Medulla oblongata (tissue), 1 donor: ENCODE data around the gene MAP1B.

ENCODE experiments used
- DNase-seq: peaks from one replicate; pipeline ENCODE4 v3.0.0-alpha.2; 2015; ENCODE audit errors: extremely low spot score

MAP1B gene

DNA sequence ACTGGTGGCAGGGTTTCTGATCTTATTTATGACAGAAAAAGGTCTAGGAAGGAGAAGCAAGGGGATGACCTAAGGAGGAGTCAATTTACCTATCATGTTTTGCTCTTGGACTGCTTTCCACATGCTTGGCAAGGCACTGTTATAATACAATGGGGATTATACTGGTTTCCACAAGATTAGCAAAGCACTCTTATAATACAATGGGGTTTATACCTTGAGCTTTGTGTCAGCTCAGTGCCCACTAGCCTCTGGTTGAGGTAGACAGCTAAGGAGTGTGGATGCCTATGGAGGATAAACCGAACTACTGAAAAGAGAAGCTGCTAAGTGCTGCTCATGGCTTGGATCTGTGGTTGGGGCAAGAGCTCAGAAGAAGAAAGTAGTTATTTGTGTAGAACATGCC is 144.1 kb downstream of the MAP1B start:
- DNase-seq: no peak

DNA sequence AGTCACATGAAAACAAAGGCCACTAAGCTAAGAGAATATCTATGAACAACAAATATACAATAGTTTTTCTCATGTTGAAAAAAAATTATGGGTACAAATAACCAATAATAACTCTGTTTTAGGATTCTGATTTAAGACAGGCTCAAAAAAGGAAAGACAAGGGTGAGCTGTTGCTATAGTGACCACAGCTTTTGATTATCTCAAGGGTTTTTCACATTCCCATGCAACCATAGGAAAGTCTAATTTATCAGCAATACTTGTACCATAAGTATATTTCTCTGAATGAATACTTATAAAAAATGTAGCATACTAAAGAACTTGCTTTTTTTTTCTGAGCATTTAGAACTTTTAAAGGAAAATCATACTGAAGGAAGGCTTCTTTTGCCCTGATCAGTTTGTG is 144.7 kb downstream of the MAP1B start:
- no peak for DNase-seq

DNA sequence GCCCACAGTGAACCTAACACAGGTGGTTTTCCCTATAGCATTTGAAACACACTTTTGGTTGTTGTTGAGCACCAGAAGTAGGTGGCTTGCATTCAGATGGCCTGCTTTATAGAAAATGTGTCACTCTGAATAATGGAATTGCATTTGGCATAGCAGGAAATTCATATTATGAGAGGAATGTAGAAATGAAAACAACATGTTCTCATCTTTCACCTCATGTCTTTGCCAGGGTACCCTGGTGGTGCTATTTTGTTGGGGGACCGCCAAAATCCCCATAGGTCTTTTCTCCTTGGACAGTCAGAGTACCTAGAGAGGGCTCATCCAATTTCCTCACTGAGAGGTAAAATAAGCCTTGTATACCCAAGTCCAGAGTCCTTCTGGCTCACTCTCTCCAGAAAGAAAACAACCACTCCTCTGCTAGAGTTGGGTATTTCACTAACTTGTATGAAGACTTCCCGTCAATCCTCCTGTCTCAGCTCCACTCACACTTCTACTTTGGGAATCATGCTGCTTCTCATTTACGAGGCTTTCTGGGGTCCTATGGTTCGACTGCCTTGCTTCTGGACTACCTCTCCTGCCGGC is 145.4 kb downstream of the MAP1B start:
- DNase-seq: no peak

DNA sequence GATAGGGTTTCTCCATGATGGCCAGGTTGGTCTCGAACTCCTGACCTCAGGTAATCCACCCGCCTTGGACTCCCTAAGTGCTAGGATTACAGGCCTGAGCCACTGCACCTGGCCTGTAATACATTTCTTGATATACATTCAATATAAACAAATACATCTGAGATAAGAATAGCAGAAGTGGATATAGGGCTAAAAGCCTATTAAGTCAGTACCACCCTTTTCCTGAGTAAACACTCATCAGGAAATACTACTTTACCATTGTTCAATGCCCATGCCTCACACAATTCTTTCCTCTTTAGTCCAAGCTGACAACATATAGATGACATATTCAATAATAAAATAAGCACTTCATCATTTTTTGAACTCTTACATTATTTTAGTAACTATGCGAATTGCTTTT is 148.0 kb downstream of the MAP1B start:
- no peak for DNase-seq

DNA sequence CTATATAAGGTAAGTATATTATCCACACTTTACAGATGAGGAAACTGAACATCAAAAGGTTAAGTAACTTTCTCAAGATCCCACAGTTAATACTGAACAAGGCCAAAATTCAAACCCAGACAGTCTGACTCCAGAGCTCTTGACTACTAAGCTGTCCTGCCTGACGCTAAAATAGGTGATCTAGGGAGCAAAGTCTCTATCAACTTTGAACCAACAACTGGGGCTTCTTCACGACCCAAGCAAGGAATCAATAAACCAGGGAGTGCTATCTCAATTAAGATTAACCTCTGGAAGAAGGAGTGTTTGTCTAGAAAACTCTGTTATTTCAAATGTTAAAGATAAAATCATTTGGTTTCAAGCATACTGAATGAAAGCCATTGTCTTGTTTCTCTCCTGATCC is 148.4 kb downstream of the MAP1B start:
- DNase-seq: no peak

DNA sequence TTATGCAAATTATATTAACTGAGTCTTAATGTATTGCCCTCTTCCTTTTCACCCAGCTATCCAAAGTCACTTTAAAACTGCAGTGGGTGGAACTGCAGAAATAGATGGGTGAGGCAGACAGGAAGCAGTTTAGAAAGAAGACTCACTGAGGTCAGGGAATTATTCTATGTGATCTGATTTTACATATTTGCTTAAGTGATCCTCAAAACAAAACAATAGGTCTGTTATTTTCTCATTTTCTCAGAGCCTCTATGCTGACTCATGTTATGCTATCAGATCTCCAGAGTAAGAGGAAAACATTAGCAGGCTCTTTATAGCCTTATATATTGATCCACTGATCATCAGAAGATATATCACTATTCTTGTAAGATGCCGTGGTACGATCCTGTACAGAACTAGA is 149.3 kb downstream of the MAP1B start:
- no peak for DNase-seq
